Thyroid gland (tissue), 4 donors: ENCODE data around the gene PSMD14. TPM values are rescaled to one million over a fixed set of nuclear protein-coding genes. Genes with fewer than 3 reads are reported as not detected.

Experiments used
- DNase-seq, 2 donors: peaks; one replicate each; pipeline ENCODE4 v3.0.0-alpha.2; 2019
- H3K27ac ChIP-seq, 3 donors: fragments of 200-600 bp; sonication (generic); 1 replicate in 2 of 3; 2 replicates in 1 of 3; pipeline ENCODE4 v1.5.1; 2016 to 2019; ENCODE audit warnings: mild to moderate bottlenecking in 1 of 3, moderate library complexity in 1 of 3
- H3K27me3 ChIP-seq: fragments of 200-600 bp; sonication (generic); one replicate; pipeline ENCODE4 v1.5.1; 2019
- H3K36me3 ChIP-seq, 2 donors: fragments of 200-600 bp; sonication (generic); one replicate each; pipeline ENCODE4 v1.5.1; 2016 to 2019
- H3K4me1 ChIP-seq, 2 donors: fragments of 200-600 bp; sonication (generic); one replicate each; pipeline ENCODE4 v1.5.1; 2017 to 2019
- H3K4me3 ChIP-seq, 3 donors: fragments of 200-600 bp; sonication (generic); replicated peaks in 1 of 3; 1 replicate in 2 of 3; 2 replicates in 1 of 3; pipeline ENCODE4 v1.5.1; 2016; ENCODE audit warnings: mild to moderate bottlenecking in 1 of 3
- H3K9me3 ChIP-seq: fragments of 200-600 bp; sonication (generic); one replicate; pipeline ENCODE4 v1.5.1; 2017
- CTCF ChIP-seq, 6 experiments: fragments of 200-600 bp in 3 of 6; fragments of 450-650 bp in 3 of 6; sonication (generic) in 3 of 6; IDR thresholded peaks; one replicate each; pipeline ENCODE4 v1.5.1; 2016 to 2019; ENCODE audit warnings: antibody characterized with exemption in 6 of 6, mild to moderate bottlenecking in 2 of 6, inconsistent platforms in 1 of 6, moderate library complexity in 1 of 6
- POLR2A ChIP-seq, 2 donors: fragments of 450-650 bp; IDR thresholded peaks; one replicate each; pipeline ENCODE4 v1.6.1; 2017; ENCODE audit warnings: antibody characterized with exemption in 2 of 2, mild to moderate bottlenecking in 2 of 2, moderate library complexity in 1 of 2
- WGBS, 2 donors: methylation state at CpG; one replicate each; pipeline ENCODE4 v1.1.5; 2017; 5-methylcytosine and 5-hydroxymethylcytosine counted together
- intact Hi-C: fragments of 100-400 bp; cut with DNase I; formaldehyde crosslinking; loops from one replicate; pipeline ENCODE4 v1.15.1; 2023
- total RNA-seq, 4 donors: library from RNA; depleted of rRNA; stranded (reverse); fragments of >200 nt; gene quantifications; one replicate each; pipeline ENCODE4 v1.2.3, GENCODE V29; 2016

Gene PSMD14
- total RNA-seq, 4 donors from 2014 or later = 33.2 to 63.0 (median 57.1) TPM

DNA sequence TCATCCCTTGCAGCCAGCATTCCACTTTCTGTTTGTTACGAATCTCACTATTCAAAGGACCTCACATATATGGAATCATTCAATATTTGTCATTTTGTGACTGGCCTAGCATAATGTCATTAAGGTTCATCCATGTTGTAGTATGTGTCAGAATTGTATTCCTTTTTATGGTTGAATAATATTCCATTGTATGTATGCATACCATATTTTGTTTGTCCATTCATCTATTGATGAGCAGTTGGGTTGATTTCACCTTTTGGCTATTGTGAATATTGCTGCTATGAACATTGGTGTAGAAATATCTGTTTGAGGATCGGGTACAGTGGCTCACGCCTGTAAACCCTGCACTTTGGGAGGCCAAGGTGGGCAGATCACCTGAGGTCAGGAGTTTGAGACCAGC, 35.0 kb downstream of the PSMD14 start:
- Histone ChIP-seq H3K4me1 (peaks cover 0 to 3% of the 10 kb centered on the region in 2 donors), H3K27me3 (no peaks in the 10 kb centered on the region), H3K4me3 (no peak overlapping the region), H3K9me3 (no peaks in the 10 kb centered on the region), H3K36me3 (no peaks in the 10 kb centered on the region), H3K27ac (no peak overlapping the region)
- 98% methylated on average over 3 of the region's 3 CpGs for WGBS, 2 donors
- intact Hi-C loops = no loop called here
- no peak for DNase-seq
- no peak for TF ChIP-seq POLR2A (IDR thresholded peaks at IDR 0.05)
- no peak for TF ChIP-seq CTCF (IDR thresholded peaks at IDR 0.05)

- Histone ChIP-seq H3K4me3 (no peak overlapping the region), H3K27me3 (no peaks in the 10 kb centered on the region), H3K27ac (no peak overlapping the region), H3K36me3 (no peaks in the 10 kb centered on the region), H3K4me1 (peaks cover 0 to 3% of the 10 kb centered on the region in 2 donors), H3K9me3 (no peaks in the 10 kb centered on the region)
- intact Hi-C loops = no loop called here
- no peak for TF ChIP-seq CTCF (IDR thresholded peaks at IDR 0.05)
- TF ChIP-seq POLR2A (IDR thresholded peaks at IDR 0.05) = no peak
- 96 to 98% methylated on average over 2 of the region's 2 CpGs for WGBS, 2 donors
- no peak for DNase-seq
These were observed 36.5 kb downstream of the PSMD14 start for GRCh38 chr2:161344692-161345091.

DNA sequence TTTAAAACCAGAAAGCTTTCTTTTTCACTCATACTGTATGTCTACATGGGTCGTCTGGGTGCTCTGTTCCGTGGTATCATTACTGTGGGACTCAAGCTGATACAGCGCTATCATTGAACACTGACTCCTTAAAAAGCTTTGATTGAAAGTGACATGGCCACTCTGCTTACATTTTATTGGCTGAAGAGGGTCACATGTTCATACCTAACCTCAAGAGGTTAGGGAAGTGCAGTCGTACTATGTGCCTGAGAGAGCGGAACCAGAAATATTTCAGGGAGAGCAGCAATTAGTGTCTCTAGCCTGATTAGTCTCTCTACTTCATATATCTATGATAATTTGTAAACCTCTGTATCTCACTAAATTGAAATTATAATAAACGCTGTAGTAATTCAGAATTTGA, 43.5 kb downstream of the PSMD14 start:
- Histone ChIP-seq H3K27ac (no peak overlapping the region), H3K27me3 (no peaks in the 10 kb centered on the region), H3K36me3 (no peaks in the 10 kb centered on the region), H3K4me3 (no peak overlapping the region), H3K9me3 (no peaks in the 10 kb centered on the region), H3K4me1 (no peaks in the 10 kb centered on the region)
- no peak for DNase-seq
- intact Hi-C loops = no loop called here
- WGBS, 2 donors = 84 to 96% methylated on average over 6 of the region's 6 CpGs
- TF ChIP-seq POLR2A (IDR thresholded peaks at IDR 0.05) (no peak), CTCF (IDR thresholded peaks at IDR 0.05) (no peak)

DNA sequence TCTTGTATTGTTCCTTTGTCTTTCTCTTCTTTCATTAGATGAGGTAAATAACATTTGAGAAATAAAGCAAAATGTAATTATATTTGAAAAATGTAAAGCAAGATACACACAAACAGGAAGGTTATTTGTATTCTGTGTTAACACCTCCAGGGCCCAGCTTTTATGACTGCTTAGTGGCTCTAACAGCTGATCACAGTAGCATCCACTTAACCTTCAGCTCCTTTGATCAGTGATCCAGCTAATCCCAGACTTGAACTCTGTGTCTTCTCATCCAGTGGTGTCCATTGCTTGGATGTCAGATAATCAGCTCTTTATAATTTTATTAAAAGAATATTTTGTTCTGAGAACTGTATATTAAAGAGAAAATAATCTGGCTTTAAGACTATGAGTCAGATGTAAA, 44.5 kb downstream of the PSMD14 start:
- H3K9me3 ChIP-seq = no peaks in the 10 kb centered on the region
- no peaks in the 10 kb centered on the region for H3K4me1 ChIP-seq
- H3K27me3 ChIP-seq = no peaks in the 10 kb centered on the region
- intact Hi-C loops = no loop called here
- H3K4me3 ChIP-seq = no peak overlapping the region
- no peak for DNase-seq
- H3K27ac ChIP-seq = no peak overlapping the region
- H3K36me3 ChIP-seq = no peaks in the 10 kb centered on the region
- TF ChIP-seq CTCF (IDR thresholded peaks at IDR 0.05) (no peak), POLR2A (IDR thresholded peaks at IDR 0.05) (no peak)

DNA sequence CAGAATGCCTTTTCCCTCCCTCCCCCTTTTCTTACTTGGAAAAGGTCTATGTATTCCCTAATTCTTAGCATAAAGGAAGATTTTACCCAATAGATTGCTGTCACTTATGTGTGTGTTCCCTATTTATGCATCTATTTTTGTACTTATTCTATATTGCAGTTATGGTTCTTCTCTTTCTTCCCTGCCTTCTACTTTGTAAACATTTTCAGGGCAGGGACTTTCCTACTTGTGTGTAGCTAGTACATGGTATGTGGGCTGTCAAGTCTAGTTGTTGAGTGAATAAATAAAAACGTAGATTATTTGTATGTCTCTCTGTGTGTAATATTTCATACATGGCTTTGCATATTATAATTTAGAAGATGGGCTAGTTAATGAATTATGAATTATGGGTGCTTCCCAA, 45.3 kb downstream of the PSMD14 start:
- TF ChIP-seq POLR2A (IDR thresholded peaks at IDR 0.05) (no peak), CTCF (IDR thresholded peaks at IDR 0.05) (no peak)
- WGBS, 2 donors = 85 to 88% methylated on average over 1 of the region's 1 CpG
- intact Hi-C loops = no loop called here

More for the DNA sequence above, 45.3 kb downstream of the PSMD14 start:
- Histone ChIP-seq H3K36me3 (no peaks in the 10 kb centered on the region), H3K9me3 (no peaks in the 10 kb centered on the region), H3K4me1 (no peaks in the 10 kb centered on the region), H3K27me3 (no peaks in the 10 kb centered on the region), H3K4me3 (no peak overlapping the region), H3K27ac (no peak overlapping the region)
- no peak for DNase-seq
